Endothelial cell of umbilical vein (primary cell): Measurements from ENCODE around the gene NCOA3. TPM values are rescaled to one million over a fixed set of nuclear protein-coding genes. Genes with fewer than 3 reads are reported as not detected.

Experiments used
- BruUV-seq: library from RNA; stranded (reverse); fragments of 400-500 nt; replicated peaks from 2 replicates; lab custom pipeline; 2021; lab: Mats Ljungman, UMichigan
- CTCF ChIA-PET: fragments of 300-600, 350-600 bp; sonication (Branson Sonifier 250); formaldehyde crosslinking; loops from one replicate; lab custom pipeline; 2021; ENCODE audit warnings: antibody characterized with exemption, inconsistent platforms; lab: Charles Lee
- POLR2A ChIA-PET: fragments of 300-600, 350-600 bp; sonication (Branson Sonifier 250); formaldehyde crosslinking; loops from one replicate; lab custom pipeline; 2021; ENCODE audit warnings: antibody characterized with exemption, inconsistent platforms; lab: Charles Lee
- DNase-seq: peaks from one replicate; pipeline ENCODE4 v3.0.0-alpha.2; 2011; ENCODE audit warnings: low read depth, low spot score
- FAIRE-seq: peaks from 2 replicates; lab custom pipeline; 2011; peaks lifted over from hg19 to GRCh38; lab: Jason Lieb, UNC
- H2AFZ ChIP-seq: 2 replicates; pipeline ENCODE4 v1.6.0; 2012; ENCODE audit warnings: low read depth, low read length, control low read depth, inconsistent platforms
- H3K27ac ChIP-seq: 2 replicates; pipeline ENCODE4 v1.5.1; 2011; ENCODE audit warnings: low read depth, mild to moderate bottlenecking, control low read depth, low read length, moderate library complexity; ENCODE audit not compliant: insufficient read depth
- H3K27me3 ChIP-seq, 2 experiments: 2 replicates each; pipeline versions ENCODE4 v1.6.0 to v1.6.1; 2011; ENCODE audit warnings: low read length in 2 of 2, mixed read lengths in 1 of 2; ENCODE audit not compliant: control insufficient read depth in 2 of 2, insufficient read depth in 2 of 2
- H3K36me3 ChIP-seq, 2 experiments: 2 replicates in 1 of 2; 3 replicates in 1 of 2; pipeline ENCODE4 v1.5.1; 2011; ENCODE audit warnings: low read length in 2 of 2, mild to moderate bottlenecking in 1 of 2, moderate library complexity in 1 of 2; ENCODE audit not compliant: control insufficient read depth in 2 of 2, insufficient read depth in 2 of 2; ENCODE audit errors: extremely low read depth in 1 of 2
- H3K4me1 ChIP-seq: 3 replicates; pipeline ENCODE4 v1.5.1; 2011; ENCODE audit warnings: mild to moderate bottlenecking, low read length; ENCODE audit not compliant: control insufficient read depth, insufficient read depth; ENCODE audit errors: extremely low read depth
- H3K4me2 ChIP-seq: 2 replicates; pipeline ENCODE4 v1.6.1; 2011; ENCODE audit warnings: low read length, control low read depth, mixed read lengths; ENCODE audit not compliant: insufficient read depth
- H3K4me3 ChIP-seq, 3 experiments: fragments of 200-600 bp in 1 of 3; sonication (generic), shearing (Covaris generic) in 1 of 3; replicated peaks in 1 of 3; 2 replicates each; pipeline ENCODE4 v1.5.1; 2011 to 2016; ENCODE audit warnings: control low read depth in 3 of 3, low read length in 3 of 3, mild to moderate bottlenecking in 2 of 3, inconsistent platforms in 1 of 3, low read depth in 1 of 3, moderate library complexity in 1 of 3; ENCODE audit not compliant: insufficient read depth in 1 of 3
- H3K79me2 ChIP-seq: 2 replicates; pipeline ENCODE4 v1.6.0; 2012; ENCODE audit warnings: low read length, inconsistent platforms; ENCODE audit not compliant: control insufficient read depth, insufficient read depth
- H3K9ac ChIP-seq: replicated peaks from 2 replicates; pipeline ENCODE3; 2011; ENCODE audit warnings: low read length, control low read depth; ENCODE audit not compliant: insufficient read depth; ENCODE audit errors: extremely low read depth
- H3K9me1 ChIP-seq: replicated peaks from 3 replicates; pipeline ENCODE4 v1.6.0; 2011; ENCODE audit warnings: mild to moderate bottlenecking, low read length; ENCODE audit not compliant: control insufficient read depth, insufficient read depth; ENCODE audit errors: extremely low read depth
- H3K9me3 ChIP-seq: replicated peaks from 2 replicates; pipeline ENCODE4 v1.5.1; 2012; ENCODE audit warnings: low read length, inconsistent platforms; ENCODE audit not compliant: control insufficient read depth, insufficient read depth
- H4K20me1 ChIP-seq: replicated peaks from 2 replicates; pipeline ENCODE3; 2011; ENCODE audit warnings: mild to moderate bottlenecking, low read length; ENCODE audit not compliant: control insufficient read depth, insufficient read depth; ENCODE audit errors: extremely low read depth
- EZH2 ChIP-seq: IDR thresholded peaks from 2 replicates; pipeline ENCODE4 v1.6.1; 2012; ENCODE audit warnings: borderline replicate concordance, low read depth, mild to moderate bottlenecking, moderate library complexity, low read length, inconsistent platforms; ENCODE audit not compliant: severe bottlenecking
- FOS ChIP-seq: IDR thresholded peaks from 2 replicates; pipeline ENCODE4 v1.6.1; 2011; ENCODE audit warnings: mild to moderate bottlenecking, low read length, moderate library complexity, borderline replicate concordance; ENCODE audit not compliant: insufficient read depth
- GATA2 ChIP-seq: IDR thresholded peaks from 2 replicates; pipeline ENCODE4 v1.7.0; 2011; ENCODE audit warnings: low read depth, mild to moderate bottlenecking, moderate library complexity, mixed read lengths, low read length; ENCODE audit not compliant: insufficient read length, insufficient read depth
- JUN ChIP-seq: IDR thresholded peaks from 2 replicates; pipeline ENCODE4 v1.6.1; 2011; ENCODE audit warnings: borderline replicate concordance, low read depth; ENCODE audit not compliant: insufficient read length, insufficient read depth
- MYC ChIP-seq: IDR thresholded peaks from one replicate; pipeline ENCODE4 v1.6.1; 2011; ENCODE audit warnings: mild to moderate bottlenecking, low read depth, low read length
- POLR2A ChIP-seq: IDR thresholded peaks from 2 replicates; pipeline ENCODE4 v1.6.1; 2012; ENCODE audit warnings: low read depth, mild to moderate bottlenecking, control low read depth, low read length
- POLR2AphosphoS5 ChIP-seq: IDR thresholded peaks from 2 replicates; pipeline ENCODE4 v1.6.1; 2012; ENCODE audit warnings: low read depth, mild to moderate bottlenecking, control low read depth, low read length, moderate library complexity; ENCODE audit not compliant: insufficient read depth
- dilution Hi-C: fragments of 300-500 bp; cut with MboI; formaldehyde crosslinking; loops from one replicate; pipeline ENCODE4 v1.15.0; 2019; ENCODE audit warnings: low sequenced_read_pairs; ENCODE audit not compliant: extremely low pct_ligation_motif_present
- intact Hi-C: fragments of 100-400 bp; cut with micrococcal nuclease; formaldehyde crosslinking; loops from one replicate; pipeline ENCODE4 v1.10.0; 2022
- polyA plus RNA-seq, 4 experiments: library from polyadenylated mRNA; depleted of rRNA in 3 of 4; stranded (reverse) in 3 of 4; unstranded in 1 of 4; fragments of >200 nt; gene quantifications; 2 replicates each; pipeline versions ENCODE4 v1.2.1 to v1.2.3, GENCODE V29; 2011 to 2012; ENCODE audit warnings: missing spikeins in 1 of 4
- total RNA-seq: library from RNA; stranded (reverse); gene quantifications from 2 replicates; pipeline ENCODE4 v1.2.3, GENCODE V29; 2021
- TF ChIP-seq, protein P1 (sequence below), 2 donors: IDR thresholded peaks; 1 replicate in 1 of 2; 2 replicates in 1 of 2; pipeline ENCODE4 v1.5.1; 2011; ENCODE audit warnings: low read length in 2 of 2, mild to moderate bottlenecking in 2 of 2, moderate library complexity in 2 of 2, control low read depth in 1 of 2, inconsistent platforms in 1 of 2, low read depth in 1 of 2; ENCODE audit not compliant: insufficient read depth in 1 of 2; ENCODE audit errors: extremely low read depth in 1 of 2
- TF ChIP-seq, protein P2 (sequence below): IDR thresholded peaks from 2 replicates; pipeline ENCODE4 v1.6.1; 2011; ENCODE audit not compliant: insufficient read depth, insufficient read length

The NCOA3 gene
- total and polyA plus RNA-seq, 2 donors (not counting 3 experiments of a cell fraction or from before 2014, with no cell fraction given), result 12.0 to 35.6 TPM

DNA sequence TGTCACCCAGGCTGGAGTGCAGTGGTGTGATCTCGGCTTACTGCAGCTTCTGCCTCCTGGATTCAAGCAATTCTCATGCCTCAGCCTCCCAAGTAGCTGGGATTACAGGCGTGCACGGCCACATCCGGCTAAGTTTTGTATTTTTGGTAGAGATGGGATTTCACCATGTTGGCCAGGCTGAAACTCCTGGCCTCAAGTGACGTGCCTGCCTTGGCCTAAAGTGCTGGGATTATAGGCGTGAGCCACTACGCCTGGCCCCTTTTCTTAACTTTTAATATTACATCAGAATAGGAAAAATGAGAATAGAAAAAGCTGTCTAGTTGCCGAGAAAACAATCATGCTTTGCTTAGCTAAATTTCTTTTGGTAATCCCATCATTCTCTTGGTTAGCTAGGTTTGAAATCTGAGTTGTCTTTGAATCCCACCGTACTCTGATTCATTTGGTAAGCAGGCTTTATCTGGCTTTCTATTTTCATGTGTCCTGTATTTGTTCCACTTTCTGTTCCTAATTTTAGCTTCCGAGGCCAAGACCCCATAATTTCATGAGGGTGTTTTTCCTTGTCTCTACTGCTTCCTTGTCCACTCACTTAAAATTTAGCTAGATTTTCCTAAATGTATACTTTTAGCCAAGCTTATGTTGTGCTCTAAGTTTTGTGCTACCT, 83.5 kb downstream of the NCOA3 start:
- ChIA-PET CTCF (interaction anchor here (0.9 to 1.2 kb wide), 3 partner anchors 24 to 201 kb away, joined by 3 to 4 read pairs (median 3); no protein-coding TSS in a partner anchor), POLR2A (no interaction called here)
- no TSS peak for BruUV-seq
- Histone ChIP-seq H3K27me3 (no peaks in the 10 kb centered on the region), H3K79me2 (peaks cover 31% of the 10 kb centered on the region), H3K36me3 (no peaks in the 10 kb centered on the region), H4K20me1 (peaks cover 3% of the 10 kb centered on the region), H3K4me1 (no peaks in the 10 kb centered on the region), H3K4me3 (no peak overlapping the region), H3K9me3 (no peaks in the 10 kb centered on the region), H3K9me1 (no peaks in the 10 kb centered on the region), H3K4me2 (no peak overlapping the region), H2AFZ (no peak overlapping the region), H3K27ac (no peak overlapping the region), H3K9ac (no peak overlapping the region)
- DNase-seq (no peak), FAIRE-seq (no peak)
- no peak for TF ChIP-seq JUN
- TF ChIP-seq, protein P1, sequence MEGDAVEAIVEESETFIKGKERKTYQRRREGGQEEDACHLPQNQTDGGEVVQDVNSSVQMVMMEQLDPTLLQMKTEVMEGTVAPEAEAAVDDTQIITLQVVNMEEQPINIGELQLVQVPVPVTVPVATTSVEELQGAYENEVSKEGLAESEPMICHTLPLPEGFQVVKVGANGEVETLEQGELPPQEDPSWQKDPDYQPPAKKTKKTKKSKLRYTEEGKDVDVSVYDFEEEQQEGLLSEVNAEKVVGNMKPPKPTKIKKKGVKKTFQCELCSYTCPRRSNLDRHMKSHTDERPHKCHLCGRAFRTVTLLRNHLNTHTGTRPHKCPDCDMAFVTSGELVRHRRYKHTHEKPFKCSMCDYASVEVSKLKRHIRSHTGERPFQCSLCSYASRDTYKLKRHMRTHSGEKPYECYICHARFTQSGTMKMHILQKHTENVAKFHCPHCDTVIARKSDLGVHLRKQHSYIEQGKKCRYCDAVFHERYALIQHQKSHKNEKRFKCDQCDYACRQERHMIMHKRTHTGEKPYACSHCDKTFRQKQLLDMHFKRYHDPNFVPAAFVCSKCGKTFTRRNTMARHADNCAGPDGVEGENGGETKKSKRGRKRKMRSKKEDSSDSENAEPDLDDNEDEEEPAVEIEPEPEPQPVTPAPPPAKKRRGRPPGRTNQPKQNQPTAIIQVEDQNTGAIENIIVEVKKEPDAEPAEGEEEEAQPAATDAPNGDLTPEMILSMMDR (IDR thresholded peaks at IDR 0.05; ENCODE audit: extremely low read depth in 1 of 2, insufficient read depth in 1 of 2, low read depth in 1 of 2, low read length in 2 of 2), result no peak
- TF ChIP-seq, protein P2, sequence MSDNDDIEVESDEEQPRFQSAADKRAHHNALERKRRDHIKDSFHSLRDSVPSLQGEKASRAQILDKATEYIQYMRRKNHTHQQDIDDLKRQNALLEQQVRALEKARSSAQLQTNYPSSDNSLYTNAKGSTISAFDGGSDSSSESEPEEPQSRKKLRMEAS, result no peak
- no peak for TF ChIP-seq GATA2
- TF ChIP-seq EZH2, result no peak
- TF ChIP-seq MYC, result no peak
- no peak for TF ChIP-seq FOS
- TF ChIP-seq POLR2AphosphoS5, result no peak
- no peak for TF ChIP-seq POLR2A
- dilution Hi-C loops, result no loop called here
- intact Hi-C loops, result no loop called here
